ENCODE results near the gene KRT82.
"Not testable (repeated sequence)": the region's sequence is repeated elsewhere in the genome, so short reads cannot be mapped to it uniquely, and the experiment has no call there.

KRT82 gene

DNA sequence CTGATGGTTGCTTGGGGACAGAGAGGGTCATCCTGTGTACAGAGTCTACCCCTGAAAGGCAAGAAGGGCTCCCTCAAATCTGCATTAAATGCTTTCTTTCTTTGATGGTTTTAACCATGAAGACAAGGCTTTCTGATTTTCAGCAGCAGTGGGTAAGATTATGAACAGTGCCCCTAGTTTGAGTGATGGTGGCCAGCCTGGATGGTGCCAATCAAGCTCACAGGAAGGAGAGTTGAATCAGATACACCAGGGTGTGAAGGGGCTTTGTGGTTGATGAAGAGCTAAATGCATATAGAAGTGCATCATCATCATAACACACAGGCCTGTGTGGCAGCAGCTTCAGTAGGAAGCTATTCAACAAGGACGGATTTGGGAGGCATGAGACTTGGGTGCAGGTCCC lies 44.6 kb downstream of the KRT82 start:
- no peak for DNase-seq (ENCODE audit: low read depth in 2 of 2)

GRCh38 chr12:52360663-52361271 lies 45.4 kb downstream of the KRT82 start:
- no peak for DNase-seq (ENCODE audit: low read depth in 2 of 2)

DNA sequence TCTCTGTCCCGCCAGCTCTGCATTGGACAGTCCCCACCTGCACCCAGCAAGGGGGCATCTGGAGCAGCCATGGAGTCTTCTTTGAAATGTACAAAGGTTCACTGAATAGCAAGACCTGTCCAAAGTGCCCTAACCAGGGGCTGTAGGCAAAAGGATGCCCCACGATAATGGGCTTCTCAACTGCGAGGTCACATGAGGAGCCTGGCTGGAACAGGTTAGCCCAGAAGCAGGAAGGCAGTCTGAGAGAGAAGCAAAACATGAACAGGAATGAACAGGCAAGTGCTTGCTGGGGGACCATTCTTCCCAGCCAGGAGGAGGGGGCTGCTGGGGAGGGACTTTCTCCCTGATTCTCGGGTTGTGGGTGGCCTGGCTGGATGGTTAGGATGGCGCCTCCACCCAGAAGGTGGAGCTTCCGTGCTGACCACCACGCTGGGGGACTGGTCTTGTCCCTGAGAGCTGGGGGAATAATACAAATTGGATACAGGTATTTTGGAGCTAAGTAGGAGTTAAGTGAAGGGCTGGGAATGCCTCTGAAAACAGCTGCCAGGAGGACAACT lies 46.0 kb downstream of the KRT82 start:
- DNase-seq (ENCODE audit: low read depth in 2 of 2) = no peak

DNA sequence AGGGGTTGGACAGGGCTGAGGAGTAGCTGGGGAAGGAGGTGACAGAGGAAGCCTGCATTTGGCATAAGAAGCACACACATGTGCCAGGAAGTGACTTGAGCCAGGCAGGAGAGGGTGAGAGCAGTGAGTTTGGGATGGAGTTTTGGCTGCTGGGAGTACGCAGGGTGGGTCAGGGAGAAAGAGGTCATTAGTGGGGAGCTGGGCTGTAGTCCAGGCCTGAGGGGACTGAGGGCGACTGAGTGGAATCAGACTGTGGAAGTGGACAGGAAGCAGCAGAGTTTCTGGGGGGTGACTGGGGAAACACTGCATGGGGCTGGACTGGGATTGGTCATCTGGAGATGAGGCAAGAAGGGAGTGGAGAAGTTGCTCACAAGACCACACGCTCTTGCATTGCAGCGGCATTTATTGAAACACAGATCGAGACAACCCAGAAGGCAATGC lies 46.5 kb downstream of the KRT82 start:
- no peak for DNase-seq (ENCODE audit: low read depth in 2 of 2)

DNA sequence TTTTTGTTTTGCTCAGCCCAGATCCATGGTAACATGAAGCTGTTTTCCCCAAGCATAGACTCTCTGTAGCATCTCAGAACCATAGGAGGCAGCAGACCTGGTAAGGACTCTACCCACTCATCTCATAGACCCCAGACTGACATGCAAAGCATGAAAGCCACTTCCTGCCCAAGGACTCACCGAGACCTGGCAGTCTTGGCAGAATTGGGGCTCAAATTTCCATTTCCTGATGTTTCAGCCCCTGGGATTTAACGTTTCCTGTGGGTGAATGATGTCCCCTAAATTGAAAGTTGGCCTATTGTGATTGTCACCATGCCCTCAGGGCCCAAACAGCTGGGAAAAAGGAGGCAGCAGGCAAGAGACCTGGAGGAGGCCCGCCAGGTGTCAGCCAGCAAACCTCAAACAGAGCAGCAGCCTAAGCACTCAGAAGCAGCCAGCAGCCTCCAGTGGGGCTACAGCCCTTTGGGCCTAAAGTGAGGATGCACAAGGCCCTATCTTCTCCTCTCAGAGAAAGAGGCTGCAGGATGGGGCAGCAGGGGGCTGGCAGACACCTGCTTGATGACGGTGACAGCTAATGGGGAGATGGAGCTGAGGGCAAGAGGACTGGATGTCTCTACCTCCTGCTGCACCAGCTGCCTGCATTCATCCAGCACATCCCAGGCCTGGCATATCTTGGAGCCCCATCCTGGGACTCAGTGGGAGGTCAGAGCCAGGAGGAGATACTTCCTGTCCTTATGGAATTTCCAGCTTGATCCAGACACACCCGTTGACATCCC lies 47.4 kb downstream of the KRT82 start:
- no peak for DNase-seq (ENCODE audit: low read depth in 2 of 2)

GRCh38 chr12:52356762-52357580 lies 49.2 kb downstream of the KRT82 start:
- no peak for DNase-seq (ENCODE audit: low read depth in 2 of 2)

DNA sequence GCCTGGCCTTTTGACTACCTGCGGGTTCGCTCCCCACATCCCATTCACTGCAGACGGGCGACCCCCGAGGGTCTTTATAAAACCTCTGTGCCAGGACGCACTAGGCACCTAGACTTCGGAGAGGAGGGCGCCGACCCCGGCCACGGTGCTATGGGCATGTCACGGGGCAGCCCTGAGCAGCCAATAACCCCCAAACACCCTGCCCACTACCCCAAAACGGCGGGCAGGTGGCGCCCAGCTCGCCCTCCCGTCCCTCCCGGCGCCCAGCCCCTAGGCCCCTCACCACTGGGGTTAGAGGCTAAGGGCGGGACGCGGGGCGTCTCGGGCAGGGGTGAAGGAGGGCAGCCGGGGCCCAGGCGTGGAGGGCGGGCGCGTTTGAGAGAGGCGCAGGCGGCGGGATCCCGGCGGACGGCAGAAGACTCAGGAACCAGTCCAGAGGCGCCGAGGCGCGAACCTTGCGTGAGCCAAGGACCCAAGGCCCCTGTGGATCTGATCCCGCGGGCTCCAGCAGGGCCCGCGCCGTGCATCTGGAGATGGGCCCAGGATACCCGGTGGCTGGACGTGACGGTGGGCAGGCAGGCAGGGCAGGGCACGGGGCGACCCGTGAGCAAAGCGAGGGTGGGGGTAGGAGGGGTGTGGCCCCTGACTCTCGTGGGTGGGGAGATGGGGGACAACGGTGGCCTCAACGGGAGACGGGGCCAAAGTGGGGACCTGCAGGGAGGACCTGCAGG lies 49.9 kb downstream of the KRT82 start:
- no peak for DNase-seq (ENCODE audit: low read depth in 2 of 2)

- no peak for DNase-seq (ENCODE audit: low read depth in 2 of 2)
Measured at GRCh38 chr12:52355176-52355575, 51.0 kb downstream of the KRT82 start.

DNA sequence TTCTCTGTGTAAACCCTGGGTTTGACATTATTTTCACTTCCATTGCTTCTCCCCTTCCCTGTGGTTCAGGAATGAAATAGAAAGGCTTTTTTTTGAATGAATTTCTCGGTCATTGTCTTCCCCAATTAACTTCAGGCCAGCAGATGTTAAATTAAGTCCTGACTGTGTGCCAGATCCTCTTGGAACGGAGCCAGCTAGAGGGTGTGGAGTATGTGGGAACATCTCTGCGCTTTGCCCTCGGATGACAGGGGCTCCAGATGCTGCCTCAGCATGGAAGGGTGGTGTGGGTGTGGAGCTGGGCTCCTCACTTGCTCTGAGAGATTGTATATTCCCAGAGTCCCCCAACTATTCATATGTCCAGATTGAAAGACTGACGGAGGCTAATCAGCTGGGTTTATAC lies 51.9 kb downstream of the KRT82 start:
- DNase-seq (ENCODE audit: low read depth in 2 of 2) = no peak

- DNase-seq (ENCODE audit: low read depth in 2 of 2) = no peak
Measured at GRCh38 chr12:52353766-52354165, 52.4 kb downstream of the KRT82 start.

DNA sequence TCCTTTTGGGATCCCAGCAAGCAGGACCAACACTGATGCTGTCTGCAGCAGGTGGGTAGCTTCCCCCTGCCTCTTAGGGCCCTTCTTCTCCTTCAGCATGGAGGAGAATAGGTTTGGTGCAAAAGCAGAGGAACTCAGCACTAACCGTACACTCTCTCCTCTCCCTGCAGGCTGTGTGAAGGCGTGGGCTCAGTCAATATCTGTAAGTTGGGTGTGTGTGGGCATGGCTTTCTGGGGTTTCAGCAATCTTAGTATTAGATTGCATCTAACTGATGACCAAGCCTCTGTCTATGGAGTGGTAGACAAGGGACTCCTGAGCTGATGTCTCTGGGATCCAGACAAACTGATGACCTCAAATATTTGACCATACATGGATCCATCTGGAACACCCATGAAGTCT lies 53.2 kb downstream of the KRT82 start:
- DNase-seq (ENCODE audit: low read depth in 2 of 2) = no peak

GRCh38 chr12:52351196-52352059 lies 54.7 kb downstream of the KRT82 start:
- DNase-seq (ENCODE audit: low read depth in 2 of 2) = no peak

- no peak for DNase-seq (ENCODE audit: low read depth in 2 of 2)
Measured at GRCh38 chr12:52350786-52351185, 55.3 kb downstream of the KRT82 start.

GRCh38 chr12:52350021-52350620 lies 56.0 kb downstream of the KRT82 start:
- no peak for DNase-seq (ENCODE audit: low read depth in 2 of 2)

DNA sequence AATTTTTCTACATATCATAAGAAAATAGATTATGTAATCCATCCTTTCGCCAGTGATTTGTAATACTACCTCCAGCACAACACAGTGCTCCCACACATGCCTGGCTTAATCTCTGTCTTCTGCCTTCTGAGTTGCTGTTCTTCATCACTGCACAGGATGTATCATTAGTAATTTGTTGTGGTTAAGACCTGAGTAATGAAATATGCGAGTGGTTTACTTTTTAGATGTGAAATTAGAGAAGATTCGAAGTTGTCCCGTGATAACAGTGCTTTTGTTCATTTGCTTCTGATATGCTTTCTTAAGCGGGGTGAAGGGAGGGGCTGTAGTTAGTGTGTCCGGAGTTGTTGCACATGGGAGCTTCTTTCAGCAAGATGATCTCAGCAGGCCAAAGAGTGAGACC lies 56.9 kb downstream of the KRT82 start:
- no peak for DNase-seq (ENCODE audit: low read depth in 2 of 2)

GRCh38 chr12:52347551-52348510 lies 58.3 kb downstream of the KRT82 start:
- DNase-seq (ENCODE audit: low read depth in 2 of 2) = no peak

DNA sequence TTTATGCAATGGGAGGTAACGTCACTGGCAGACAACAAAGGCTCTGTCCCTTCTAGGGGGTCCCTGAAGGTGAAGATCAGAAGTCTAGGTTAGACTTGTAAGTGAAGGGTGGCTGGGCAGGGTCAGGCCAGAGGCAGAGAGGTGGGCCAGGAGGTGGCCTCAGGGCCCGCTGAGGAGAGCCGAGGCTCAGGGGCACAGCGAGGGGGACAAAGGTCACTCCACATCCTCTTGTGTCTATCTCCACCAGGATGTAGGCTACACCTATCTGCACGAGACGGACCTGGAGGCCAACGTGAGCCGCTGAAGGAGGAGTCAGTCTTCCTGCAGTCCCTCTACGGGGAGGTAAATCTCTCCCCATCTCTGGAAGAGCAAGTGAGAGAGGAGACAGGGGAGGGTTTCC lies 59.1 kb downstream of the KRT82 start:
- no peak for DNase-seq (ENCODE audit: low read depth in 2 of 2)

GRCh38 chr12:52346593-52346992 lies 59.5 kb downstream of the KRT82 start:
- DNase-seq (ENCODE audit: low read depth in 2 of 2) = no peak

GRCh38 chr12:52345041-52345440 lies 61.1 kb downstream of the KRT82 start:
- not testable (repeated sequence) for DNase-seq (ENCODE audit: low read depth in 2 of 2)

All from stimulated activated CD8-positive, alpha-beta memory T cell treated with anti-CD3 and anti-CD28 coated beads, Interleukin-2, amount 100 ng/mL, for 48 hours (primary cell).